CD4-positive, alpha-beta T cell treated with Interleukin-2 at 100 ng/mL for 4 hours (primary cell): ENCODE data around the gene CTCF.

ENCODE experiments used
- DNase-seq: peaks from one replicate; pipeline ENCODE4 v3.0.0-alpha.2; 2020; ENCODE audit warnings: low spot score

Gene CTCF

DNA sequence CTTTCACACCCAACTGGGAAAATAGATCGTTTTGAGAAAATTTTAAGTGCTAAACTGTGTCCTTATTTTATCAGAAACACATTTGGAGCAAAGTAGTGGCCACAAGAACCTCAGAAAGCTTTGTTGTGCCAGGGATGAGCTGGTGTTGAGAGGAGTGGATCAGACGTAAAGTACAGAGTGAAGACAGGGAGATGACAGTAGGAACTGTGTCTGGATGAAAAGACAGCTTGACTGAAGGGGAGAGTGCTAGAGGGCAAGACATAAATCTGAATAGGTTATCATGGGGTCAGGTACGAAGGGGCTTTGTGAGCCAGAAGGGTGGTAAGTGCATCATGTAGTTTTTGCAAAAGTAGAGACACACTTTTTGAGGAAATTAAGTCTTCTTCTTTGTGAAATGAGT is 43.3 kb downstream of the CTCF start:
- no peak for DNase-seq

DNA sequence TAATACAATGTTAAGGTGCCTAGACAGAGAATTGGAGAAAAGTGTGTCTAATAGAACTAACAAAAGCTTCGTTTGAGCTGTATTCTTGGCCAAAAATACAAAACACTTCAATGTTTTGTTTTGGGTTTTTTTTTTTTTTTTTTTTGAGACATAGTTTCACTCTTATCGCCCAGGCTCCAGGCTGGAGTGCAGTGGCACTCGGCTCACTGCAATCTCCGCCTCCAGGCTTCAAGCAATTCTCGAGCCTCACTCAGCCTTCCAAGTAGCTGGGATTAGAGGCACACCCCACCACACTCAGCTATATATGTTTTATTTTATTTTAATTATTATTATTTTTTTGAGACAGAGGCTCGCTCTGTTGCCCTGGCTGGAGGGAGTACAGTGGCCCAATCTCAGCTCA is 44.3 kb downstream of the CTCF start:
- DNase-seq = no peak

GRCh38 chr16:67608364-67608763 is 46.0 kb downstream of the CTCF start:
- no peak for DNase-seq

GRCh38 chr16:67613808-67614207 is 51.5 kb downstream of the CTCF start:
- no peak for DNase-seq

DNA sequence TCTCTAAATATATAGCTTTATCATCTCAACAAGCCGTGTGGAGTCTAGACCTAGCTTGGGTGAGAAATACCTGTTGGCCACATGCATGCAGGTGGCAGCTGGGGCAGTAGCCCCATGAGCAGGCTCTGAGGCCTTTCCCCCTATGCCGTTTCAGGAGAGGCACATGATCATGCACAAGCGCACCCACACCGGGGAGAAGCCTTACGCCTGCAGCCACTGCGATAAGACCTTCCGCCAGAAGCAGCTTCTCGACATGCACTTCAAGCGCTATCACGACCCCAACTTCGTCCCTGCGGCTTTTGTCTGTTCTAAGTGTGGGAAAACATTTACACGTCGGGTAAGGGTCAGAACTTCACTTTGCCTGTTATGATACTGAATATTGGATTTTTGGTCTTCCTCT is 65.9 kb downstream of the CTCF start:
- no peak for DNase-seq

DNA sequence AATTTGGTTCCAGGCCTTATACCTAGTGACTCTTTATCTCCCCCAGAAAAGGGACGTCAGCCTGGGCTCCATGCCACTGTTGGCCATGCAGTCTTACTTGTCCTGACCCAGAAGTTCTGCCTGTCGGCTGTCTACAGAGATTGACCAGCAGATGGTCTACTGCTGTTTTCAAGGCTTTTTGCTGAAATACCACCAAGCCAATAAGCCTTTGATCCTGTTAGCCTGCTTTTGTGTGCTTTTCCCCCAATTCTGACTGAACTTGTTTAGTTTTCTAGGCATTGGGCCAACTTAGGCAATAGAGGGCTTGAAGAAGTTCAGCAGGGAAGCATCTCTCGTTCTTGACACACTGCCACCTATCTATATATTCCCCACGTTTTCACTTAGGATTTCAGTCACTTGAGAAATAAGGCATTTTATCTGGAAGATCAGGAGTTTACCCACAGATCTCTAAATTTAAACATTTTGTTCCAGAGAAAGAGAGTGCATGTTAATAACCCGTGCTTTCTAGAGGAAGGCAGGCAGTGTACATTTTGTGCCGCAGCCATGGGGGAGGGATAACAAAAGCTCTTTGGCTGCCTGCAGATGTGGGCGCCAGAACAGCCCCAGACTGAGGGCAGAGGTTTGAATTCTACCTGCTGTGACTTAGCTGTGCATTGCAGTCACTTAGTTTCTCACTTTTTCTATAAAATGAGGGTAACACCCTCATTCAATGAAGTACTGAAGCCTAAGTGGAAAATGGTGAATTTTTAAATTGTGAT is 70.3 kb downstream of the CTCF start:
- no peak for DNase-seq

DNA sequence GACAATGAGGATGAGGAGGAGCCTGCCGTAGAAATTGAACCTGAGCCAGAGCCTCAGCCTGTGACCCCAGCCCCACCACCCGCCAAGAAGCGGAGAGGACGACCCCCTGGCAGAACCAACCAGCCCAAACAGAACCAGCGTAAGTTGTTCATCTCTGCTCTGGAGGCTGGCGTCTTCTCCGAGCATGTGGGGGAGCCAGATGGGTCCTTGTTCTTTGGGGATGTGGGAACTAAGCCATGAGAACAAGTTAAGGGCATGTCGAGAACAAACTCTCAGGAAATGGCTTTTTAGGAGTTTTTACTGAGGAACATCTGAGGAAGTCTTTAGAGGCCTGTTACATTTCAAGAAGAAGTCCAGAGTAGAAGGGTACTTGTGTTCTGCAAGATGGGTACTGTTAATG is 74.4 kb downstream of the CTCF start:
- no peak for DNase-seq

DNA sequence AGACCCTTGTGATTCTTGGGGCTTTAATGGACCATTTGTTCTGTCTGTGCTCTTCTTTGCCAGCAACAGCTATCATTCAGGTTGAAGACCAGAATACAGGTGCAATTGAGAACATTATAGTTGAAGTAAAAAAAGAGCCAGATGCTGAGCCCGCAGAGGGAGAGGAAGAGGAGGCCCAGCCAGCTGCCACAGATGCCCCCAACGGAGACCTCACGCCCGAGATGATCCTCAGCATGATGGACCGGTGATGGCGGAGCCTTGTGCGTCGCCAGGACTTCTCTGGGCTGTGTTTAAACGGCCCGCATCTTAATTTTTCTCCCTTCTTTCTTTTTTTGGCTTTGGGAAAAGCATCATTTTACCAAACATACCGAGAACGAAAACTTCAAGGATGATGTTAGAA is 75.3 kb downstream of the CTCF start:
- DNase-seq = no peak

GRCh38 chr16:67641779-67642708 is 79.7 kb downstream of the CTCF start:
- DNase-seq = no peak

- DNase-seq = no peak
Observed at GRCh38 chr16:67644038-67644437, 81.7 kb downstream of the CTCF start.

- peak; percentile 12 for DNase-seq
Observed at GRCh38 chr16:67645397-67646121, 83.2 kb downstream of the CTCF start.

DNA sequence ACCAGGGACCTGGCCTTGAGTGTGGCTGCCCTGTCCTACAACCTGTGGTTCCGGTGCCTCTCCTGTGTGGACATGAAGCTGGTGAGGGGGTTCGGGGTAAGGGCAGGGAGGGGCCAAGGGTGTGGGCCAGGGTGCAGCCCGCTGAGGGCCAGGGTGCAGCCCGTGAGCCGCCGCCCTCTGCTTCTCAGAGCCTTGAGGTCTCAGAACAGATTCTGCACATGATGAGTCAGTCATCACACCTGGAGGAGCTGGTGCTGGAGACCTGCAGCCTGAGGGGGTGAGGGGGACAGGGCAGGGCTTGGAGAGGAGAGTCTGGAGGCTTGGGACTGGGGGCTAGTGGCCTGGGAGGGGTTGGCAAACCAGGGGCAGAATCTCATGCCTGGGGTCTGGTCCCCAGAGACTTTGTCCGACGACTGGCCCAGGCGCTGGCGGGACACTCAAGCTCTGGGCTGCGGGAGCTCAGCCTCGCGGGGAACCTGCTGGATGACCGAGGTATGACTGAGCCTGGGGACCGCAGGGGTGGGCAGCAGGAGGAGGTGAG is 84.9 kb downstream of the CTCF start:
- no peak for DNase-seq

GRCh38 chr16:67647681-67648080 is 85.4 kb downstream of the CTCF start:
- no peak for DNase-seq

GRCh38 chr16:67648088-67648763 is 85.9 kb downstream of the CTCF start:
- no peak for DNase-seq

DNA sequence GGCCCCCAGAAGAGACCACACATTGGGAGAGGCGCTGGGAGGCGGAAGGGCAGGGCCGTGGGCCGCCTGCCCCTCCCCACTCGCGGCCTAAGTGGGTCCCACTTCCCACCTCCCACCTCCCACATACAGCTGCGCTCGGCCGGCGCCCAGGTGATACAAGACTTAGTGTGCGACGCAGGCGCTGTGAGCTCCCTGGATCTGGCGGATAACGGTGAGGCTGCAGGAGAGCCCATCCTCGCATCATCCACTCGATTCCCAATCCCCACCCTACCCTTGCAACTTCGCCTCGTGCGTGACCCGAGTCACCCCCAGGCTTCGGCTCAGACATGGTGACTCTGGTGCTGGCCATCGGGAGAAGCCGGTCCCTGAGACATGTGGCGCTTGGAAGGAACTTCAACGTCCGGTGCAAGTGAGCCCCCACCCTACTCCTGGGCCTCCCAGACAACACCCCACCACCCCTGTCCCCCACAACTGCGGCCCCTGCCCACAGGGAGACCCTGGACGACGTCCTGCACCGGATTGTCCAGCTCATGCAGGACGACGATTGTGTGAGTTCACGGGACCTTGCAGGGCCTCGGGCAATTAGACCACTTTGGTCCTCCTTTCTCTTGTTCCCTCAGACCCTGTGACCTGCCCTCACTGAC is 86.6 kb downstream of the CTCF start:
- DNase-seq = no peak

GRCh38 chr16:67649494-67649931 is 87.2 kb downstream of the CTCF start:
- no peak for DNase-seq

- DNase-seq = no peak
Observed at GRCh38 chr16:67650023-67650422, 87.7 kb downstream of the CTCF start.

GRCh38 chr16:67651039-67651438 is 88.7 kb downstream of the CTCF start:
- DNase-seq = no peak

DNA sequence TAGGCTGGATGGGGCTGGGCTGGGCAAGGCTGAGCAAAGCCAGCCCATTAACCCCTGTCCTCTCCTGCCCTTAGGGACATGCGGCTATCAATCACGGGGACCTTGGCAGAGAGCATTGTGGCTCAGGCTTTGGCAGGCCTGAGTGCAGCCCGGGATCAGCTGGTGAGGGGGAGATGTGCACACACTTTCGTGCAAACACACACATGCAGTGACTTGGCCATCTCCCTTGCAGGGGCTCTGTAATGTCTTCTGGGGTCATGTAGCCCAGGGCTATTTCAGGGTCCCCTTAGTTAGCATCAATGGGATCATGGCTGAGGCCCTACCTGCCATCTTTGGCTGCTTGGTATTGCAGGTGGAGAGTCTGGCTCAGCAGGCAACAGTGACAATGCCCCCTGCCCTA is 89.5 kb downstream of the CTCF start:
- DNase-seq = no peak

DNA sequence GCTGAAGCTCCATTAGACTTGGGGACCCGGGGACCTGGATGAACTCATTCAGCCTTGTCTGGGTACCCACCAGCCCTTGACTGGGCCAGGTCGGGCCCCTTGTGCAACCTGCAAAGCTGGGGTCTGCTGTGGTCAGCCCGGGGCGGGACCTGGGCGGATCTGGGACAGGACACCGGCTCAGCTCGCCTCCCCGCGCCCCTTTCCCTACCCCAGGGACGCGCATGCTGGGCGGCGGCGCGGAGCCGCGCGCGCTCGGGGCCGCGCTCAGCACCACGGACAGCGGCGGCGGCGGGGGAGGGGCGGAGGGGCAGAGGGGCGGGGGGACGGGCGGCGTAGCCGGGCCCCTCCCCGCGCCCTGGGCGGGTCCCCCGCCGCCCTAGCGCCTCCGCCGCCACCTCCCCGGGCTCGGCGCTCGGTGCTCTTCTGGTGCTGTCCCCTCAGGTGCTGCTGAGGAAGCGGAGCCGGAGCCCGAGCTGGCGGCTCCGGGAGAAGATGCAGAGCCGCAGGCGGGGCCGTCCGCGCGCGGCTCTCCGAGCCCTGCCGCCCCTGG is 90.3 kb downstream of the CTCF start:
- DNase-seq = no peak
